ENCODE data around the gene BHLHE40.
A peak's percentile ranks its signal among the peaks of the same experiment; 100 is the strongest.

The BHLHE40 gene

GRCh38 chr3:4971838-4972237 is 7.4 kb upstream of the BHLHE40 start:
- ChIA-PET CTCF (no interaction called here), POLR2A (ENCODE audit: low non-redundant PET) (no interaction called here)
- no peak overlapping the region for H3K27ac ChIP-seq
- DNase-seq (ENCODE audit: low spot score) = no peak
- TF ChIP-seq CTCF (conservative IDR thresholded peaks at IDR 0.05; ENCODE audit: low read depth) = no peak

GRCh38 chr3:4972652-4973643 is 6.3 kb upstream of the BHLHE40 start:
- TF ChIP-seq CTCF (conservative IDR thresholded peaks at IDR 0.05; ENCODE audit: low read depth) = no peak
- ChIA-PET CTCF (no interaction called here), POLR2A (ENCODE audit: low non-redundant PET) (no interaction called here)
- H3K27ac ChIP-seq = no peak overlapping the region
- DNase-seq (ENCODE audit: low spot score) = no peak

- TF ChIP-seq CTCF (conservative IDR thresholded peaks at IDR 0.05; ENCODE audit: low read depth) = no peak
- H3K27ac ChIP-seq = no peak overlapping the region
- POLR2A ChIA-PET (ENCODE audit: low non-redundant PET) = no interaction called here
- no peak for DNase-seq (ENCODE audit: low spot score)
- CTCF ChIA-PET = no interaction called here
These were observed 5.1 kb upstream of the BHLHE40 start for GRCh38 chr3:4974154-4974553.

- DNase-seq (ENCODE audit: low spot score) = no peak
- H3K27ac ChIP-seq = no peak overlapping the region
These were observed 3.1 kb upstream of the BHLHE40 start for GRCh38 chr3:4976109-4976508.

GRCh38 chr3:4977001-4977852 is 2.0 kb upstream of the BHLHE40 start:
- peak; percentile 44 for DNase-seq (ENCODE audit: low spot score)
- CTCF ChIA-PET = interaction anchor here (0.6 to 1.9 kb wide), 3 partner anchors 110 to 266 kb away, joined by 4 to 7 read pairs (median 4); no protein-coding TSS in a partner anchor
- POLR2A ChIA-PET (ENCODE audit: low non-redundant PET) = no interaction called here
- H3K27ac ChIP-seq = peak overlapping the region; percentile 99
- no peak for TF ChIP-seq CTCF (conservative IDR thresholded peaks at IDR 0.05; ENCODE audit: low read depth)

More at GRCh38 chr3:4976109-4976508, 3.1 kb upstream of the BHLHE40 start:
- ChIA-PET CTCF (interaction anchor here (0.5 to 1.9 kb wide), 2 partner anchors 236 to 265 kb away, joined by 3 to 7 read pairs; no protein-coding TSS in a partner anchor), POLR2A (ENCODE audit: low non-redundant PET) (no interaction called here)
- TF ChIP-seq CTCF (conservative IDR thresholded peaks at IDR 0.05; ENCODE audit: low read depth) = peak; percentile 30; the same call in 1 of the 2 replicates

GRCh38 chr3:4977853-4978203 is 1.4 kb upstream of the BHLHE40 start:
- no peak for DNase-seq (ENCODE audit: low spot score)
- CTCF ChIA-PET = interaction anchor here (0.5 to 0.6 kb wide), 2 partner anchors 80 to 111 kb away, joined by 3 to 4 read pairs; no protein-coding TSS in a partner anchor
- H3K27ac ChIP-seq = peak overlapping the region; percentile 99
- POLR2A ChIA-PET (ENCODE audit: low non-redundant PET) = no interaction called here
- TF ChIP-seq CTCF (conservative IDR thresholded peaks at IDR 0.05; ENCODE audit: low read depth) = no peak
